GM23338 (cell line): ENCODE results near the gene MYO5B.

Experiments
- CTCF ChIP-seq, 2 experiments: fragments of 200-600 bp in 1 of 2; sonication (generic) in 1 of 2; conservative IDR thresholded peaks; 2 replicates each; pipeline versions ENCODE4 v1.5.1 to v1.6.1; 2016 to 2017; ENCODE audit warnings: antibody characterized with exemption in 2 of 2, low read depth in 2 of 2, mild to moderate bottlenecking in 2 of 2, moderate library complexity in 1 of 2
- EZH2phosphoT487 ChIP-seq: fragments of 200-600 bp; sonication (generic); IDR thresholded peaks from one replicate; pipeline ENCODE4 v1.8.1; 2018; ENCODE audit warnings: antibody characterized with exemption; ENCODE audit not compliant: unreplicated experiment
- TF ChIP-seq, protein P1 (sequence below): IDR thresholded peaks from one replicate; pipeline ENCODE4 v1.6.1; 2018; ENCODE audit warnings: antibody characterized with exemption; ENCODE audit not compliant: unreplicated experiment

- TF ChIP-seq CTCF (conservative IDR thresholded peaks at IDR 0.05; ENCODE audit: low read depth in 2 of 2): no peak
- TF ChIP-seq EZH2phosphoT487: no peak
- TF ChIP-seq, protein P1, sequence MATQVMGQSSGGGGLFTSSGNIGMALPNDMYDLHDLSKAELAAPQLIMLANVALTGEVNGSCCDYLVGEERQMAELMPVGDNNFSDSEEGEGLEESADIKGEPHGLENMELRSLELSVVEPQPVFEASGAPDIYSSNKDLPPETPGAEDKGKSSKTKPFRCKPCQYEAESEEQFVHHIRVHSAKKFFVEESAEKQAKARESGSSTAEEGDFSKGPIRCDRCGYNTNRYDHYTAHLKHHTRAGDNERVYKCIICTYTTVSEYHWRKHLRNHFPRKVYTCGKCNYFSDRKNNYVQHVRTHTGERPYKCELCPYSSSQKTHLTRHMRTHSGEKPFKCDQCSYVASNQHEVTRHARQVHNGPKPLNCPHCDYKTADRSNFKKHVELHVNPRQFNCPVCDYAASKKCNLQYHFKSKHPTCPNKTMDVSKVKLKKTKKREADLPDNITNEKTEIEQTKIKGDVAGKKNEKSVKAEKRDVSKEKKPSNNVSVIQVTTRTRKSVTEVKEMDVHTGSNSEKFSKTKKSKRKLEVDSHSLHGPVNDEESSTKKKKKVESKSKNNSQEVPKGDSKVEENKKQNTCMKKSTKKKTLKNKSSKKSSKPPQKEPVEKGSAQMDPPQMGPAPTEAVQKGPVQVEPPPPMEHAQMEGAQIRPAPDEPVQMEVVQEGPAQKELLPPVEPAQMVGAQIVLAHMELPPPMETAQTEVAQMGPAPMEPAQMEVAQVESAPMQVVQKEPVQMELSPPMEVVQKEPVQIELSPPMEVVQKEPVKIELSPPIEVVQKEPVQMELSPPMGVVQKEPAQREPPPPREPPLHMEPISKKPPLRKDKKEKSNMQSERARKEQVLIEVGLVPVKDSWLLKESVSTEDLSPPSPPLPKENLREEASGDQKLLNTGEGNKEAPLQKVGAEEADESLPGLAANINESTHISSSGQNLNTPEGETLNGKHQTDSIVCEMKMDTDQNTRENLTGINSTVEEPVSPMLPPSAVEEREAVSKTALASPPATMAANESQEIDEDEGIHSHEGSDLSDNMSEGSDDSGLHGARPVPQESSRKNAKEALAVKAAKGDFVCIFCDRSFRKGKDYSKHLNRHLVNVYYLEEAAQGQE: no peak
Measured at GRCh38 chr18:50014606-50015005, 180.3 kb downstream of the MYO5B start.
